Nephron progenitor cell (in vitro differentiated cells): Measurements from ENCODE around the gene RNF208.

Source experiments
- DNase-seq: peaks from one replicate; pipeline ENCODE4 v3.0.0; 2021
- H3K27ac Mint-ChIP-seq: 2 replicates; pipeline ENCODE4 v1.8.0; 2021; ENCODE audit warnings: mild to moderate bottlenecking, moderate library complexity, mixed read lengths
- H3K27me3 Mint-ChIP-seq: 2 replicates; pipeline ENCODE4 v1.8.0; 2021; ENCODE audit warnings: mild to moderate bottlenecking, low read depth, mixed read lengths; ENCODE audit not compliant: poor library complexity
- H3K36me3 Mint-ChIP-seq: 2 replicates; pipeline ENCODE4 v1.8.0; 2021; ENCODE audit warnings: low read depth, mixed read lengths
- H3K4me1 Mint-ChIP-seq: 2 replicates; pipeline ENCODE4 v1.8.0; 2021; ENCODE audit warnings: mixed read lengths
- H3K4me3 Mint-ChIP-seq: 2 replicates; pipeline ENCODE4 v1.8.0; 2021; ENCODE audit warnings: mild to moderate bottlenecking, moderate library complexity, mixed read lengths
- H3K9me3 Mint-ChIP-seq: 2 replicates; pipeline ENCODE4 v1.8.0; 2021; ENCODE audit warnings: mild to moderate bottlenecking, moderate library complexity, mixed read lengths
- CTCF ChIP-seq: fragments of 200-600 bp; sonication (generic); IDR thresholded peaks from 2 replicates; pipeline ENCODE4 v1.5.0; 2021; ENCODE audit warnings: antibody characterized with exemption

Gene RNF208

GRCh38 chr9:137255448-137256114 lies 33.5 kb upstream of the RNF208 start:
- H3K27me3 Mint-ChIP-seq, result no peaks in the 10 kb centered on the region
- peaks cover 37% of the 10 kb centered on the region for H3K4me1 Mint-ChIP-seq
- peaks cover 13% of the 10 kb centered on the region for H3K36me3 Mint-ChIP-seq
- H3K9me3 Mint-ChIP-seq, result no peaks in the 10 kb centered on the region
- H3K4me3 Mint-ChIP-seq, result peak overlapping the region; percentile 85
- no peak for TF ChIP-seq CTCF
- DNase-seq, result no peak
- H3K27ac Mint-ChIP-seq, result no peak overlapping the region

GRCh38 chr9:137254624-137255447 lies 32.8 kb upstream of the RNF208 start, which contains the start of gene NELFB:
NELFB (plus strand) TSS chr9:137255327.
- peak within 1 kb of the TSS; percentile 92 for H3K27ac Mint-ChIP-seq
- TF ChIP-seq CTCF, result no peak
- no peaks in the 10 kb centered on the region for H3K9me3 Mint-ChIP-seq
- no peaks in the 10 kb centered on the region for H3K27me3 Mint-ChIP-seq
- H3K36me3 Mint-ChIP-seq, result peaks cover 13% of the 10 kb centered on the region
- peaks cover 41% of the 10 kb centered on the region for H3K4me1 Mint-ChIP-seq
- peak; percentile 99 for DNase-seq
- H3K4me3 Mint-ChIP-seq, result peak within 1 kb of the TSS; percentile 93

- H3K4me3 Mint-ChIP-seq, result peak overlapping the region; percentile 93
- TF ChIP-seq CTCF, result no peak
- no peak for DNase-seq
- H3K36me3 Mint-ChIP-seq, result peaks cover 8% of the 10 kb centered on the region
- H3K4me1 Mint-ChIP-seq, result peaks cover 46% of the 10 kb centered on the region
- peak overlapping the region; percentile 92 for H3K27ac Mint-ChIP-seq
- no peaks in the 10 kb centered on the region for H3K9me3 Mint-ChIP-seq
- H3K27me3 Mint-ChIP-seq, result no peaks in the 10 kb centered on the region
Measured at GRCh38 chr9:137253717-137254623, 31.9 kb upstream of the RNF208 start.

- Mint-ChIP-seq H3K27me3 (no peaks in the 10 kb centered on the region), H3K4me3 (peak overlapping the region; percentile 60), H3K9me3 (no peaks in the 10 kb centered on the region), H3K36me3 (no peaks in the 10 kb centered on the region), H3K27ac (no peak overlapping the region), H3K4me1 (peaks cover 49% of the 10 kb centered on the region)
- no peak for TF ChIP-seq CTCF
- no peak for DNase-seq
Measured at GRCh38 chr9:137252555-137253506, 30.8 kb upstream of the RNF208 start.
